Hematopoietic multipotent progenitor cell treated with erythropoietin and hydrocortisone succinate and interleukin-3 and kit ligand, for 4 days (in vitro differentiated cells): ENCODE data around the gene LZTS3.
A peak's percentile ranks its signal among the peaks of the same experiment; 100 is the strongest.
"Not testable (repeated sequence)": the region's sequence is repeated elsewhere in the genome, so short reads cannot be mapped to it uniquely, and the experiment has no call there.

ENCODE experiments used
- DNase-seq: peaks from one replicate; pipeline ENCODE4 v3.0.0-alpha.2; 2015

Gene LZTS3

GRCh38 chr20:3192226-3193015, 19.1 kb upstream of the LZTS3 start:
- DNase-seq: no peak

GRCh38 chr20:3190681-3191111, 17.3 kb upstream of the LZTS3 start:
- no peak for DNase-seq

GRCh38 chr20:3189561-3190131, 16.3 kb upstream of the LZTS3 start:
- DNase-seq: no peak

- DNase-seq: no peak
These were observed 15.6 kb upstream of the LZTS3 start for GRCh38 chr20:3188823-3189413.

- not testable (repeated sequence) for DNase-seq
These were observed 14.5 kb upstream of the LZTS3 start for GRCh38 chr20:3187861-3188260.

GRCh38 chr20:3183896-3184612, 10.7 kb upstream of the LZTS3 start:
- DNase-seq: no peak

GRCh38 chr20:3182429-3182828, 9.1 kb upstream of the LZTS3 start:
- DNase-seq: not testable (repeated sequence)

GRCh38 chr20:3181270-3181669, 7.9 kb upstream of the LZTS3 start:
- DNase-seq: no peak

GRCh38 chr20:3180319-3180718, 7.0 kb upstream of the LZTS3 start:
- no peak for DNase-seq

- DNase-seq: peak; percentile 76
These were observed 4.6 kb upstream of the LZTS3 start for GRCh38 chr20:3177746-3178485.

GRCh38 chr20:3175270-3175669, 1.9 kb upstream of the LZTS3 start:
- no peak for DNase-seq

GRCh38 chr20:3174442-3175261, 1.3 kb upstream of the LZTS3 start:
- DNase-seq: no peak

GRCh38 chr20:3173610-3174441, 477 bp upstream of the LZTS3 start:
- peak; percentile 94 for DNase-seq

- no peak for DNase-seq
These were observed 1.0 kb downstream of the LZTS3 start for GRCh38 chr20:3172126-3172932.

GRCh38 chr20:3171391-3172125, 1.8 kb downstream of the LZTS3 start:
- no peak for DNase-seq

GRCh38 chr20:3168829-3169590, 4.3 kb downstream of the LZTS3 start:
- no peak for DNase-seq

- peak; percentile 26 for DNase-seq
These were observed 5.1 kb downstream of the LZTS3 start for GRCh38 chr20:3168079-3168828.

- DNase-seq: no peak
These were observed 5.6 kb downstream of the LZTS3 start for GRCh38 chr20:3167738-3168078.
